Common myeloid progenitor, CD34-positive (primary cell): Measurements from ENCODE around the gene WNK2.
"Not testable (repeated sequence)": the region's sequence is repeated elsewhere in the genome, so short reads cannot be mapped to it uniquely, and the experiment has no call there.

Experiments
- CTCF ChIA-PET: fragments of 350-600 bp; sonication (Branson Sonifier 250); formaldehyde crosslinking; loops from one replicate; lab custom pipeline; 2021; ENCODE audit warnings: antibody characterized with exemption; lab: Charles Lee
- POLR2A ChIA-PET: fragments of 350-600 bp; sonication (Branson Sonifier 250); formaldehyde crosslinking; loops from one replicate; lab custom pipeline; 2021; ENCODE audit warnings: antibody characterized with exemption; lab: Charles Lee
- DNase-seq, 3 donors: peaks; one replicate each; pipeline versions ENCODE4 v3.0.0 to v3.0.0-alpha.2; 2013
- H3K27ac ChIP-seq, 2 experiments: 1 replicate in 1 of 2; 2 replicates in 1 of 2; pipeline ENCODE4 v1.7.0; 2013; ENCODE audit warnings: inconsistent platforms in 2 of 2, low read length in 2 of 2, mild to moderate bottlenecking in 2 of 2, low read depth in 1 of 2, moderate library complexity in 1 of 2; ENCODE audit not compliant: severe bottlenecking in 2 of 2, insufficient read depth in 1 of 2, poor library complexity in 1 of 2
- H3K27me3 ChIP-seq, 5 experiments: replicated peaks in 2 of 5; 1 replicate in 3 of 5; 2 replicates in 2 of 5; pipeline versions ENCODE4 v1.6.1 to v1.7.0; 2013; ENCODE audit warnings: low read length in 4 of 5, mild to moderate bottlenecking in 2 of 5, moderate library complexity in 2 of 5, inconsistent platforms in 1 of 5; ENCODE audit not compliant: insufficient read depth in 5 of 5, control insufficient read depth in 4 of 5
- H3K36me3 ChIP-seq, 4 experiments: 1 replicate in 2 of 4; 2 replicates in 2 of 4; pipeline versions ENCODE4 v1.6.1 to v1.7.0; 2013; ENCODE audit warnings: low read length in 3 of 4, control low read depth in 1 of 4, mild to moderate bottlenecking in 1 of 4; ENCODE audit not compliant: control insufficient read depth in 4 of 4, insufficient read depth in 4 of 4
- H3K4me1 ChIP-seq, 4 experiments: 1 replicate in 3 of 4; 2 replicates in 1 of 4; pipeline versions ENCODE4 v1.6.1 to v1.7.1; 2013; ENCODE audit warnings: low read length in 3 of 4, mild to moderate bottlenecking in 3 of 4, control low read depth in 1 of 4, inconsistent platforms in 1 of 4, moderate library complexity in 1 of 4; ENCODE audit not compliant: control insufficient read depth in 4 of 4, insufficient read depth in 4 of 4; ENCODE audit errors: control extremely low read depth in 1 of 4
- H3K4me3 ChIP-seq, 7 experiments: 1 replicate in 4 of 7; 2 replicates in 3 of 7; pipeline versions ENCODE4 v1.5.1 to v1.7.0; 2013; ENCODE audit warnings: mild to moderate bottlenecking in 7 of 7, low read length in 6 of 7, moderate library complexity in 6 of 7, inconsistent platforms in 2 of 7, low read depth in 2 of 7, control low read depth in 1 of 7; ENCODE audit not compliant: insufficient read depth in 4 of 7, control insufficient read depth in 1 of 7; ENCODE audit errors: extremely low read depth in 1 of 7
- H3K9me3 ChIP-seq, 5 experiments: 1 replicate in 4 of 5; 2 replicates in 1 of 5; pipeline versions ENCODE4 v1.6.1 to v1.7.1; 2013; ENCODE audit warnings: low read length in 4 of 5, mild to moderate bottlenecking in 2 of 5, inconsistent platforms in 1 of 5, low read depth in 1 of 5, moderate library complexity in 1 of 5; ENCODE audit not compliant: control insufficient read depth in 4 of 5, insufficient read depth in 2 of 5; ENCODE audit errors: control extremely low read depth in 1 of 5
- WGBS: methylation state at CpG from one replicate; pipeline ENCODE4 v1.1.5; 2013; ENCODE audit not compliant: insufficient coverage; 5-methylcytosine and 5-hydroxymethylcytosine counted together

The WNK2 gene

GRCh38 chr9:93347371-93347975 is 163.5 kb downstream of the WNK2 start:
- peaks cover 6 to 31% (median 12%) of the 10 kb centered on the region in 5 experiments for H3K27me3 ChIP-seq
- WGBS = 96% methylated on average over 4 of the region's 9 CpGs

GRCh38 chr9:93353413-93354310 is 169.7 kb downstream of the WNK2 start:
- H3K4me1 ChIP-seq, H3K9me3 ChIP-seq, POLR2A ChIA-PET, H3K27ac ChIP-seq, DNase-seq, H3K27me3 ChIP-seq, CTCF ChIA-PET, H3K36me3 ChIP-seq, H3K4me3 ChIP-seq: not testable (repeated sequence)
- over 99% methylated on average over 10 of the region's 14 CpGs for WGBS

More at GRCh38 chr9:93347371-93347975, 163.5 kb downstream of the WNK2 start:
- DNase-seq, POLR2A ChIA-PET, CTCF ChIA-PET, H3K4me1 ChIP-seq, H3K27ac ChIP-seq, H3K4me3 ChIP-seq, H3K9me3 ChIP-seq, H3K36me3 ChIP-seq: not testable (repeated sequence)

GRCh38 chr9:93354451-93354850 is 170.5 kb downstream of the WNK2 start:
- Histone ChIP-seq H3K4me3 (no peak overlapping the region), H3K9me3 (no peaks in the 10 kb centered on the region), H3K27me3 (no peaks in the 10 kb centered on the region), H3K4me1 (peaks cover 0 to 3% (median 0%) of the 10 kb centered on the region in 4 experiments), H3K36me3 (no peaks in the 10 kb centered on the region), H3K27ac (no peak overlapping the region)
- no peak for DNase-seq
- POLR2A ChIA-PET = no interaction called here
- WGBS = 98% methylated on average over 4 of the region's 4 CpGs
- CTCF ChIA-PET = no interaction called here

- H3K27ac ChIP-seq = no peak overlapping the region
Measured at GRCh38 chr9:93355827-93356226, 171.9 kb downstream of the WNK2 start.

GRCh38 chr9:93357649-93358048 is 173.7 kb downstream of the WNK2 start:
- Histone ChIP-seq H3K9me3 (peaks cover 0 to 15% (median 4%) of the 10 kb centered on the region in 5 experiments), H3K36me3 (no peaks in the 10 kb centered on the region), H3K27me3 (no peaks in the 10 kb centered on the region), H3K4me1 (peaks cover 0 to 3% (median 0%) of the 10 kb centered on the region in 4 experiments), H3K4me3 (no peak overlapping the region), H3K27ac (no peak overlapping the region)
- DNase-seq = peak; percentile 42 to 88 (median 80)
- 89% methylated on average over 3 of the region's 5 CpGs for WGBS
- ChIA-PET POLR2A (no interaction called here), CTCF (no interaction called here)

More at GRCh38 chr9:93355827-93356226, 171.9 kb downstream of the WNK2 start:
- ChIA-PET POLR2A (no interaction called here), CTCF (no interaction called here)
- Histone ChIP-seq H3K36me3 (no peaks in the 10 kb centered on the region), H3K27me3 (no peaks in the 10 kb centered on the region), H3K4me3 (no peak overlapping the region), H3K4me1 (peaks cover 0 to 3% (median 0%) of the 10 kb centered on the region in 4 experiments), H3K9me3 (peaks cover 0 to 3% (median 0%) of the 10 kb centered on the region in 5 experiments)
- 100% methylated on average over 1 of the region's 2 CpGs for WGBS
- DNase-seq = no peak

- peaks cover 0 to 18% (median 5%) of the 10 kb centered on the region in 5 experiments for H3K9me3 ChIP-seq
- H3K4me3 ChIP-seq, DNase-seq, H3K27me3 ChIP-seq, H3K4me1 ChIP-seq, POLR2A ChIA-PET, H3K36me3 ChIP-seq, H3K27ac ChIP-seq: not testable (repeated sequence)
- CTCF ChIA-PET = interaction anchor here (0.6 kb wide), 1 partner anchor 186 kb away, joined by 4 read pairs; no protein-coding TSS in a partner anchor
- WGBS = 92% methylated on average over 7 of the region's 8 CpGs
Measured at GRCh38 chr9:93359907-93360306, 176.0 kb downstream of the WNK2 start.

- WGBS = 100% methylated on average over 1 of the region's 3 CpGs
- Histone ChIP-seq H3K9me3 (peaks cover 0 to 18% (median 6%) of the 10 kb centered on the region in 5 experiments), H3K27me3 (no peaks in the 10 kb centered on the region), H3K4me1 (peaks cover 0 to 3% (median 0%) of the 10 kb centered on the region in 4 experiments), H3K36me3 (no peaks in the 10 kb centered on the region), H3K4me3 (no peak overlapping the region), H3K27ac (no peak overlapping the region)
- CTCF ChIA-PET = no interaction called here
- DNase-seq = peak in 2 of 3 donors; percentile 11 to 21
- POLR2A ChIA-PET = no interaction called here
Measured at GRCh38 chr9:93361995-93362394, 178.1 kb downstream of the WNK2 start.
